ENCODE measurements around the gene DDX3Y. TPM values are rescaled to one million over a fixed set of nuclear protein-coding genes. Genes with fewer than 3 reads are reported as not detected.

DDX3Y gene
- total RNA-seq, 4 donors from 2014 or later: 0.32 to 127 (median 60.2) TPM

DNA sequence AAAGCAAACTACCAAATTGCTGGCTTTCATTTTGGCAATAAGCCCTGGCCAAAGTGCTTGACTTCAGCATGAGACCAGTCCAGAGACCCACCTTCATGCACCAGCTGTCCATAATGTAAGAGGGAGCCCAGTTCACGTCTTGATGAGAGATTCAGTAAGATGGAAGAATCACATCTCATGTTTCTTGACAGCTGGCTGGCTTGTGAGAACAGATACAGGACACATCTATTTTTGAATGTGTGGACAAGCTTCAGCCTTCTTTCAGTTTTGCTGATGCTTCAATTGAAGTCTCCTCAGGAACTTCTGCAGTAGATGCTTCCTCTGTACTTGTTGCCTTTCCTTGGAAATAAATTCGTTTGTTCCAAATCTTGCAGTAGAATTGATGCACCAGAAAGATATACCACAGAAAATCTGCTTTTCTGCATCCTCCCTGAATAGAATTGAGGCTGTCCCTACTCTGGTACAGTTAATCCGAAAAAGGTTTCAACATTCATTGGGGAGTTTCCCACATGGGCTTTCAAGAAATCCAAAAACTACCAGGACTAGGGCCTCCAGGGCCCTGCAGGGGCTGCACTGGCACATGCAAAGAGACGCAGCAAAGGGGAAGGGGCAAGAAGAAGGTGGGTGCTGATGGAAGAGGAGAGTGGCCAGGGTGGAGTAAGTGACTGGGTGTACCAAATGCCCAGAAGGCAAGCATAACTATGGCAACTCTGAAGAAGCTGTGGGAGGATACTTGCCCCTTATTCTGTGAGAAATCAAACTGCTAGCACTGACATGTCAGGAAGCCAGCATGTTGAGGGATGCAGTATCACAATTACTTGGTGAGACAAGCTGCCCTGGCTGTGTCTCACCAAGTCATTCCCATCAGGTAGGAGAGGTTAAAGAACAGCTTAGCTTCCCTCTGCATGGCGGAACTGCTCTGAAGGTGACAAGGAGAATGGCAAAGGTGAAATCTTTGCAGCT, 37.3 kb downstream of the DDX3Y start:
- H3K27ac ChIP-seq: no peak overlapping the region
- no peak for TF ChIP-seq POLR2AphosphoS5 (IDR thresholded peaks at IDR 0.05)
- TF ChIP-seq, protein P1, sequence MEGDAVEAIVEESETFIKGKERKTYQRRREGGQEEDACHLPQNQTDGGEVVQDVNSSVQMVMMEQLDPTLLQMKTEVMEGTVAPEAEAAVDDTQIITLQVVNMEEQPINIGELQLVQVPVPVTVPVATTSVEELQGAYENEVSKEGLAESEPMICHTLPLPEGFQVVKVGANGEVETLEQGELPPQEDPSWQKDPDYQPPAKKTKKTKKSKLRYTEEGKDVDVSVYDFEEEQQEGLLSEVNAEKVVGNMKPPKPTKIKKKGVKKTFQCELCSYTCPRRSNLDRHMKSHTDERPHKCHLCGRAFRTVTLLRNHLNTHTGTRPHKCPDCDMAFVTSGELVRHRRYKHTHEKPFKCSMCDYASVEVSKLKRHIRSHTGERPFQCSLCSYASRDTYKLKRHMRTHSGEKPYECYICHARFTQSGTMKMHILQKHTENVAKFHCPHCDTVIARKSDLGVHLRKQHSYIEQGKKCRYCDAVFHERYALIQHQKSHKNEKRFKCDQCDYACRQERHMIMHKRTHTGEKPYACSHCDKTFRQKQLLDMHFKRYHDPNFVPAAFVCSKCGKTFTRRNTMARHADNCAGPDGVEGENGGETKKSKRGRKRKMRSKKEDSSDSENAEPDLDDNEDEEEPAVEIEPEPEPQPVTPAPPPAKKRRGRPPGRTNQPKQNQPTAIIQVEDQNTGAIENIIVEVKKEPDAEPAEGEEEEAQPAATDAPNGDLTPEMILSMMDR (IDR thresholded peaks at IDR 0.05): no peak
- no peak for TF ChIP-seq EP300 (IDR thresholded peaks at IDR 0.05)
- TF ChIP-seq POLR2A (IDR thresholded peaks at IDR 0.05): no peak
- no peak overlapping the region for H3K4me3 ChIP-seq
- 61% methylated on average over 3 of the region's 5 CpGs; no CpG with 5 or more reads in 1 of the 2 donors for WGBS, 2 donors (ENCODE audit: low coverage in 1 of 2)
- no peaks in the 10 kb centered on the region for H3K27me3 ChIP-seq
- no peaks in the 10 kb centered on the region for H3K4me1 ChIP-seq
- no peaks in the 10 kb centered on the region for H3K9me3 ChIP-seq
- no peaks in the 10 kb centered on the region for H3K36me3 ChIP-seq
- ATAC-seq: no peak

Other genes starting within 250 kb of the DDX3Y start
- gene USP9Y, start 203.6 kb upstream of the DDX3Y start, total RNA-seq: 10 to 100 TPM in 2 of 4 donors, under 1 TPM in 1, not detected in 1; 0.07 to 35.6 (median 32.7) TPM